GM21381 (cell line): ENCODE measurements around the gene ZXDC.

ENCODE experiments used
- ATAC-seq: cut with Tn5 transposase; IDR thresholded peaks from one replicate; pipeline ENCODE4 v1.9.1; 2021; ENCODE audit warnings: mild to moderate bottlenecking, moderate library complexity; ENCODE audit not compliant: unreplicated experiment

The ZXDC gene

DNA sequence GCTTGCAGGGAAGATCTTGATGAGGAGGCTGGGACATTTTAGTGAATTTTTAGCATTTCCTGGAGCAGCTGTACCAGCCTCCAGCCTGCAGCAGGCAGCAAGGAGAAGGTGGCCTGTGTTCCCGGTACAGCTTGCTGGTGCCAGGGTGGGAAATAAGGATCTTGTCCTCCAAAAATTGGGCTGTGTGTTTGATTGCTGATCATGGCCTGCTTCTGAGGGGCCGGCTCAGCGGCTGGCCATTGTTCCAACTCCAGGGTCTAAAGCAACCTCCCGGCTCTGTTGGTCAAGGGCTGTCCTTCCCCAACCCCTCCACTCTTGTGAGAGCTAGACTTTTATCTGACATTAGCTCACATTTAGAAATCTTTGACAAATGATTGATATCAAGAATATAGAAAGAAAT lies 75.9 kb downstream of the ZXDC start:
- no peak for ATAC-seq

- no peak for ATAC-seq
Measured at GRCh38 chr3:126399351-126399735, 76.3 kb downstream of the ZXDC start.

- no peak for ATAC-seq
Measured at GRCh38 chr3:126398423-126399350, 77.0 kb downstream of the ZXDC start.

GRCh38 chr3:126397610-126398422 lies 77.9 kb downstream of the ZXDC start:
- no peak for ATAC-seq

- ATAC-seq: no peak
Measured at GRCh38 chr3:126396536-126396935, 79.2 kb downstream of the ZXDC start.

DNA sequence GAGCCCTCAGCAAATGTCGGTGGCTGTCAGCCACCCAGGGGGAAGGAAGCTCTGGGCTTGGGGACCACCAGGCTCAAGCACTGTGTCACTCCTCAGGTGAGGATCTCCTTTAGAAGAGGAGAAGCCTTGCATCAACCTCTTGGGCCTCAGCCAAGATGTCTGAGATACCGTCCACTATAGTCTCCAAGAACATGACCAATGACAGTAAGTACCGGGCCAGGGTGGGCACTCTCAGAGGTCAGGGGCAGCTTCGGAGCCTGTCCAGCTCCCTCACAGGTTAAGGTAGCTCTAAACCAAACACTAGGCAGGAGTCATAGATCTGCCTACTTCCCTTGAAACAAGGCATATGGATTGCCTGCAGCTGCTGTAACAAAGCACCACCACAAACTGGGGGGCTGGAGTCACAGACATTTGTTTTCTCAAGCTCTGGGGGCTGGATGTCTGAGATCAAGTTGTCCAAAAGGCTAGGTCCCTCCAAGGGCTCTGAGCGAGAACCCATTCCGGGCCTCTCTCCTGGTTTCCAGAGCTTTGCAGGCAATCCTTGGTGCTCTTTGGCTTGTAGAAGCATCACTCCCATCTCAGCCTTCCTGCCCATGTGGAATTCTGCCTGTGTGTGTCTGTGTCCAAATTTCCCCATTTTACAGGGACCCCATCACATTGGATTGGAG lies 79.7 kb downstream of the ZXDC start:
- no peak for ATAC-seq

DNA sequence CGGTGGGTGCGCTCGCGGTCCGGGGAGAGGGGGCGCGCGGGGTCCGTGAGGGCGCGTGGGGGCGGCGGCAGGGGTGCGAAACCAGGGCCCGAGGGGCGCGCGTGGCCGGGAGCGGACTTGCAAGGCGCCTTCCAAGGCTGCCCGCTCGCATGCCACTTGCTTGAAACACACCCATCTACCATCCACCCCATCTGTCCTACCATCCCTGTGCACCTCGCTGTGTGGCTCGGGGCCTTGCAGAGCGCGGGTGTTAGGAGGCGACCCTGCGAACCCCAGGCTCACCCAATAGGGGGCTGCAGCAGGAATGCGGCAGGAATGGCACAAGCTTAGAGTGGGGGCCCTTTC lies 80.7 kb downstream of the ZXDC start:
- no peak for ATAC-seq

GRCh38 chr3:126394179-126394976 lies 81.3 kb downstream of the ZXDC start, which contains the start of gene CFAP100:
CFAP100 (plus strand) TSS chr3:126394909; CDS start chr3:126396001, 1,092 bp downstream.
- ATAC-seq: no peak

GRCh38 chr3:126393563-126393962 lies 82.1 kb downstream of the ZXDC start:
- no peak for ATAC-seq

GRCh38 chr3:126392246-126392645 lies 83.4 kb downstream of the ZXDC start:
- ATAC-seq: no peak

- no peak for ATAC-seq
Measured at GRCh38 chr3:126391631-126392030, 84.1 kb downstream of the ZXDC start.

- no peak for ATAC-seq
Measured at GRCh38 chr3:126390751-126391150, 84.9 kb downstream of the ZXDC start.

DNA sequence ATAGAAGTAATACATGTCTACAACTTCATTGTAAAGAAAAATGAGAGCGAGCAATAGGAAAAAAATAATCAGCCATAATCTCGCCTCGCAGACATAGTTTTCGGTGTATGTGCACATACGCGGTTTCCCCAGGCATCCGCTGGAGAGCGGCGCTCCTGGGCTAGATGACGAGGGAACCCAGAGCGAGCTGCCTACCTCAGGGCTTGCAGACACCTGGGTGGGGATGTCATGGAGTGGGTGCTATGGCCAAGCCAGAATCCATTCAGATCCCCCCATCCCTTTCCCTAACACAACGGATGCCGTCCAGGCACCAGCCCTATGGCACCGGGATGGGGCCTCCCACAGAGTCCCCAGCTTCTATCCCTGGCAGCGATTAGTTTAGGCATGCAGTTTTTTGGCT lies 85.5 kb downstream of the ZXDC start:
- no peak for ATAC-seq

- ATAC-seq: no peak
Measured at GRCh38 chr3:126389794-126390146, 85.9 kb downstream of the ZXDC start.

GRCh38 chr3:126389112-126389793 lies 86.4 kb downstream of the ZXDC start:
- peak; percentile 92 for ATAC-seq
